T-helper 2 cell (primary cell): ENCODE measurements around the gene COL19A1.
A peak's percentile ranks its signal among the peaks of the same experiment; 100 is the strongest.
"Not testable (repeated sequence)": the region's sequence is repeated elsewhere in the genome, so short reads cannot be mapped to it uniquely, and the experiment has no call there.

ENCODE experiments used
- DNase-seq, 5 experiments: peaks; one replicate each; pipeline versions ENCODE4 v3.0.0 to v3.0.0-alpha.2; 2012 to 2022

Gene COL19A1

DNA sequence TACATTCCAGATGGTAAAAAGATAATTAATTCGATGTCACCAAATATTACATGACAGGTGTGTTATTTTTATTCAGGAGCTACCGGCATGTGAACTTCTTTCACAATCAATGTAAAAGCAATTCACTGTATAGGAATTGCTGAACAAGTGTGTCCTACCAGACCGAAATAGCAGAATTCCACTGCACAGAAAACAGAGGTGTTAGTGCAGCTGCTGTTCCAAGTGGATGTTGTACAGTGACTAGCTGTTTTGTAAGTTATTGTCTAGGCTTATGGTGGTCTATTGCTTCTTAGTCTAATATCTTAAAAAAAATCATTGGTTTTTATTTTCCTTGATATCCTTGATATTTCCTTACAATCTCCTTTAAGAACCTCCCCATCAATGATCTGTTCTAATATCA, 107.4 kb downstream of the COL19A1 start:
- DNase-seq = no peak

DNA sequence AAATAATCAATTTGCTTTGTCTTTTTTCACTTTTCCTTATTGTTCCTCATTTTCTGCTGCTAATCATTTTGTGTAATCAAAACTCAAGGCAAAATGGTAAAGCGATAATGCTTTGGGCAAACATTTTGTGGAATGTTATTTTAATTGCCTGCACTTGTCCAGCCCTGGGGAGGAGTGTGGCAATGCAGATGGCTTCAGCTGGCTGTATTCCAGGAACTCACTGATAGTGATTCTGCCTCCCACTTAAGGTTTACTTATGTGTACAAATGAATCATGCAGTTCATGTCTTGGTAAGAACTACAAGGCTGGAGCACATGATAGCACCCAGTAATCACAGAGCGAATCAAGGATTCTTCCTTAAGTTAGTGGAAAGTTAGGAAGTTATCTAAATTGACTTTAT, 107.8 kb downstream of the COL19A1 start:
- DNase-seq = no peak

DNA sequence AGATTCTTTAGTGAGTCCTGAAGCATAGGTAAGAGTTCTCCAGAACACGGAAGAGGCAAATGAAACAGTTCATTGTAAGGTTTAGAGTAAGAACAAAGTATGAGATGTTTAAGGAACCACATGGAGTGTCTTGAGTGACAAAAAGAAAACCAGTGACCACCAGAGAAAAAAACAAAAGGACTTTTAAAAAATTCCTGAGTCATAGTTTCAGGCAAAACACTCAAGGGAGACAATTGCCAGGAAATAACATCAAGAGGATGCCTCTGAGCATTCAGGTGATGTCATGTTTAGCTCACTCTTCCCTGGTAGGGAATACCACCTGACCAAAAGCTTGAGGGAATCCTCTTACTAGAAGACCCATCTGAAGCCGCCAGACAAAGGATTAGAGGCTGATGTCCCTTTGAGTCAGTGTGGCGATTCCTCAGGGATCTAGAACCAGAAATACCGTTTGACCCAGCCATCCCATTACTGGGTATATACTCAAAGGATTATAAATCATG, 110.3 kb downstream of the COL19A1 start:
- DNase-seq = no peak

DNA sequence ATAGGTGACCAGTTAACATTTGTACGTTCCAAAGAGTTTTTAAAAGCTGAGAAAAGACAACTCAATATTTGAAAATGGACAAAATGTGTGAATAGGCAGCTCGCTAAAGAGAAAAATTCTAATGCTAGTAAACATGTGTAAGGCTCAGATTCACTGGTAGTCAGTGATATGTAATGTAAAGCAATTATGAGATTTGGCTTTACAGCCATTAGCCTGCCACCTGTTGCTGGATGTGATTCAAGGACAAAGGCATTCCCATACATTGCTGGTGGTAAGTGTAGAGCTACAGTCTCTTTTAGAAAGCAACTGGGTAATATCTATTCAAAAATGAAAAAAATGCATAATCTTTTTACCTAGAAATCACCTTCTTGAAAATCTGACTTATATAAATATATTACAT, 114.3 kb downstream of the COL19A1 start:
- no peak for DNase-seq

DNA sequence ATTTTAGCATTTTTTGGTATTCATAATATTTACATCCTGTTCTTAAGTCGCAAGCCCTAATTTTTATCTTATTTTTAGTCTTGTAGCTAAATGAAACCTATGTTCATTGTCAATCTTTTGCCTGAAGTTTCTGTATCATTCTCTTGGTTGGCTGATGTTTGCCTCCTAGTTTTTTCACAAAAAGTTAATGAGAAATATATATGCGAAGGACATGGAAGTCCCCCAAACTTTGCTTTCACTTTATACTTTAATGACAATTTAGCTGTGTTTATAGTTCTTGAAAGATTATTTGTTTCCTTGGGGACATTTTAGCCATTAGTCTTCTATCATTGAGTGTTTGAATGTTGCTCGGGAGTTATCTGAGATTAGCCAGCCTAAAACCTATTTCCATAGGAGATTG, 118.2 kb downstream of the COL19A1 start:
- no peak for DNase-seq

DNA sequence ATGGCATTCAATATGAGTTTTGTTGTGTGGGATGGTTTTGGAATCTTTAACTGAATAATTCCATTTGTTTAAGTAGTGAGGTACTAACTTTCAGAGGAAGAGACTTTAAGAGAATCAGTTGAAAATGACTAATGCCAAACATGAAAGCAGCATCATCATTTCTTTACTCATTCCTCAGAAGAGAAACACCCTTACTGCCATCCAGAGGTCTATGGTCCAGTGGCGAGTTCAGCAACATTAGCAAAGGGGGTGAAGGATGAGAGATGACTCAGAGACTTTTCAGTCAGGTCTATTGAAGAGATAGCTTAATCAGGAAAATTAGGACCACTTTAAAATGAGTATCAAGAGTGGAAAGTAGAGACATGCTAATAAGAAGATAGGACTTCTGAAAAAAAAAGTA, 118.8 kb downstream of the COL19A1 start:
- DNase-seq = no peak

DNA sequence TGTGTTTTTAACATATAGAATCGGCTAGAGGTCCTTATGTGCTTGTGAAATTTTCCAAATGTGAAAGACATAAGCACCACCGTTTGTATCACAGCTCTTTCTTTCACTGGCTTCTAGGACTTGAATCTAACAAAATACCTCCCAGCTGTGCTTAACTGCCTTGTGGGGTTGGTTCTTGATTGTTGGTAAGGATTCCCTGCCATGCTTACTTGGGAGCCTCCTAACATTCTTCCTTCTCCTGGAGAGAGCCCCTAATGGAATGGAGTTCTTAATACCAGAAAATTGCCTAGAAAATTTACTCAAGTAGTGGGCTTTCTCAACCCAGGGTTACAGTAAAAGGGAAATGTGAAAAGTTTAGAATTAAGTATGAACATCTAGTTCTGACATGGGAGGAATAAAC, 121.2 kb downstream of the COL19A1 start:
- no peak for DNase-seq

DNA sequence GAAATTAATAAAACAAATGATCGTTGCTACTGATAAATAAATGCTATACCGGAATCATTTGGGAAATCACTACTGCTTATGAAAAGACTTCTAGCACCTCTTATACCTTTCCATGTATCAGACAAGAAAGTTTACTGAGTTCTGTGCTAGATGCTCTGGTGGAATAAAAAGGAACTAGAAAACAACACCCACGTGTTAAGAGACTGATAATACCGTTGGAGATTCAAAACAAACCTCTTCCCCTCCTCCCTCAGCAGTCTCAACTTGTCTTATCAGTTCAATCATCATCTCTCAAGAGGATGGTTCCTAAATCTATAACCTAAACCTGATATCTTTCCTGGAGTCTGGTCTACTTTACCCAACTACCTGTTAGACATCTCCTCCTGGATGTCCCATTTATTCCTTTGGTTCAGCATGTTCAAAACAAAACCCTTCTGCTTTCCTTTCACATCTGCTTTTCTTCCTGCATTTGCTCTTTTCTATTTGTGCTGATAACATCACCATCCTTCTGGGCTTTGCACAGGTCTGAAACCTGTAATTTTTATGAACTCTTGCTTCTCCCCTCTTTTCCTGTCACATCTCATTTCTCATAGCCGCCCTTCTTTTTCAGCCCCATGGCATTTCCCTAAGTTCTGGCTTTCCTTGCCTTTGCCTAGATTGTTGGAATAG, 122.2 kb downstream of the COL19A1 start:
- peak in 1 of 5 experiments; percentile 1 for DNase-seq

DNA sequence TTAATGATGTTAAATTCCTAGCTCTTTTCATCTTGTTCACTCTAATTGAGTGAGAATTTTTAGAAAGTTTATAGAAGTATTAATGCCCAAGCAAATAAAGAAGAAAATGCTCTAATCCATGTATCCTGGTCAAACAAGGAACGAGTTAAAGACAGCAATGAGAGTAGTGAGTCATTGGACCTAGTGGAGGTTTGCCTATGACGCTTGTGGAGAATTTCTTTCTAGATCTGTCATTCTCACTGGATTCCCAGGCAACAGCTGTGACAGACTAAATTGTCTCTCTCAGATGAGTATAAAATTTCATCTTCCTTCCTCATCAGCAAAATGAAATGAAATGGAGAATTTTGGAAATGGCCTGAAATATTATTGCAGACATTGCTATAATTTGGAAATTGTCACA, 127.9 kb downstream of the COL19A1 start:
- no peak for DNase-seq

DNA sequence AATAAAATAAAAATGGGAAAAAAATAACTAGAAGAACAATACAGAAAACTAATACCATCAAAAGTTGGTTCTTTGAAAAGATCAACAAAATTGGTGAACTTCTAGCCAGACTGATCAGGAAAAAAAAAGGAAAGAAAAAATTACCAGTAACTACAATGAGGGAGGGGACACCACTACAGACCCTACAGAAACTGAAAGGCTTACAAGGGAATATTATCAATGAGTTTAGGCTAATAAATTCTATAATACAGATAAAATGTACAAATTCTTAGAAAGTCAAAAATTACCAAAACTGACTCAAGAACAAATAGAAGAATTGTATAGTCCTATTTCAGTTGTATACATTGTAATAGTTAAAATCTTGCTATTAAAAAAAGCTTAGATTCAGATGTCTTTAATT, 141.8 kb downstream of the COL19A1 start:
- no peak for DNase-seq

DNA sequence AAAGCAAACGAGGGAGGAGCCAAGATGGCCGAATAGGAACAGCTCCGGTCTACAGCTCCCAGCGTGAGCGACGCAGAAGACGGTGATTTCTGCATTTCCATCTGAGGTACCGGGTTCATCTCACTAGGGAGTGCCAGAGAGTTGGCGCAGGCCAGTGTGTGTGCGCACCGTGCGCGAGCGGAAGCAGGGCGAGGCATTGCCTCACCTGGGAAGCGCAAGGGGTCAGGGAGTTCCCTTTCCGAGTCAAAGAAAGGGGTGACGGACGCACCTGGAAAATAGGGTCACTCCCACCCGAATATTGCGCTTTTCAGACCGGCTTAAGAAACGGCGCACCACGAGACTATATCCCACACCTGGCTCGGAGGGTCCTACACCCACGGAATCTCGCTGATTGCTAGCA, 144.0 kb downstream of the COL19A1 start:
- not testable (repeated sequence) for DNase-seq

DNA sequence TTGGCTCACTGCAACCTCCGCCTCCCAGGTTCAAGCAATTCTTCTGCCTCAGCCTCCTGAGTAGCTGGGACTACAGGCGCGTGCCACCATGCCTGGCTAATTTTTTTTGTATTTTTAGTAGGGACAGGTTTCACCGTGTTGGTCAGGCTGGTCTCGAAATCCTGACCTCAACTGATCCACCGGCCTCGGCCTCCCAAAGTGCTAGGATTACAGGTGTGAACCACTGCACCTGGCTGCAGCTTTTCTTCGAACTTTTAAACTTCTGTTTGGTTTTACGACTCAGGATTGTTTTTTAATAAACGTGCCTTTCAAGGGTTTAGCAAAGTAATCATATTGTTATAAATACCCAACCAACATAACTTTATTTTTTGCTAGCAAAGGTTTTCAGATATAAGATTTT, 156.8 kb downstream of the COL19A1 start:
- DNase-seq = not testable (repeated sequence)

DNA sequence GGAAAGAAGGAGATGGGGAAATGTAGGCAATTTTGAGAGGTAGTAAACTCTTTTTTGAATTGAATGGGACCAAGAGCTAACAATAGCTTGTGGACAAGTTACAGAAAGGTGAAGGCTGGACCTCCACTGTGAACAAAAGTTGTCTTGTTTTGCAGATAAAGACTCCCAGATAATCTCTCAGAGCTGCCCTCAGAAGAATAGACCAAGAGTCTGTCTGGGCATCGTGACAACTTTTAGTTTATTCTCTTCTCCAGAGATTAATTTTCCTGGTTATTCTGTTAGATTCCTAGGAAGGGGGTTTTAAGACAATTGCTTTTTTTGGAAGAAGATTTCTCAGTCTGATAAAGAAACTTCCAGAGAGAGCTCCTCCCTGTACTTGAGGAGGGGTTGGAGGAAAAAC, 161.9 kb downstream of the COL19A1 start:
- no peak for DNase-seq

DNA sequence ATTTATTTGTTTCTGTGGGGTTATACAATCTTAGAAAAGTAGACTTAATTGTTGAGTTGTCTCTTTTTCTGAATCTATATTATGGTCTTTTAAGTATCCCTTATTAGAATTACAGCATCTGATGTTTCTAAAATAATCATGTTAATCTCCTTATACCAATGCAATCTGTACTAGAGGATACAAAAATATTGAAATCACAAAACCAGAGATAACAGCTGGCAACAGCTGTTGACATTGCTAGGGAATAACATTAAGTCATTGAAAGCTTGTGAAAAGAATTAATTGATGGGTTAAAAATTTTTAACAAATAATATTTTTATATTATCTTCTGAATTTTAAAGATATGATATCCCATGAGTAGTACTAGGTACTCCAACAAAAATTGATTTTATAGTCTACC, 162.6 kb downstream of the COL19A1 start:
- no peak for DNase-seq

DNA sequence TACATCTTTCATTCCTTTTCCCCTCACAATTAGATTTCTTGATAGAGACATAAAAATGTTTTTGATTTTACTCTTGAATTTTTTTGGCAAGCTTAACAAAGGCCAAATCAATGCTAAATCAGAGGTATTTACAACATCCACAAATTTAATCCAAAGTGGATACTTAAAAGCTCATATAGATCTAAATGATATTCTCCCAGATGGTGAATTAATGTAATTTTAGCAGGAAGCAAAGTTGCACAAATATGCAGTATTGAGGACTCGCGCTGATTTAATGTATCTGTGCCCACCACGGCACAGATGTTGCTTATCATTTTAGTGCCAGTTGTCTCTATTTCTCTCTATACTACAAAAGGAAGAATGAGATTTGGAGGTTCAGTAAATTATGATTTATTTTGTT, 167.4 kb downstream of the COL19A1 start:
- DNase-seq = no peak

DNA sequence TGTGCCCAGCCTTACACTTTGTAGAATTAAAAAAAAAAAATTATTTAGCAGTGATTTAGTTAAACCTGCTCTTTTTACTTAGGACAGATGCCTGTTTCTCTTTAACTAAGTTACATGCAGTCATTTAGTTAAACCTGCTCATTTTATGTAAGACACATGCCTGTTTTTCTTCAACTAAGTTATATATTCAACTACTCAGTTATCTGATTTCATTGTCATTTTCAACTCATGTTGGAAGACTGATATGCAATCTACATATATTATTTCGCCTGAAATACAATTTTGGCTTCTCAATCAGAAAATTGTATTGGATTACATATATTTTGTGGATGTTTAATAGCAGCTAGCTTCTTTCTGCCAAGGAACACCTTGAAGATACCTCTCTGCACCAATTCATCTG, 171.1 kb downstream of the COL19A1 start:
- no peak for DNase-seq

DNA sequence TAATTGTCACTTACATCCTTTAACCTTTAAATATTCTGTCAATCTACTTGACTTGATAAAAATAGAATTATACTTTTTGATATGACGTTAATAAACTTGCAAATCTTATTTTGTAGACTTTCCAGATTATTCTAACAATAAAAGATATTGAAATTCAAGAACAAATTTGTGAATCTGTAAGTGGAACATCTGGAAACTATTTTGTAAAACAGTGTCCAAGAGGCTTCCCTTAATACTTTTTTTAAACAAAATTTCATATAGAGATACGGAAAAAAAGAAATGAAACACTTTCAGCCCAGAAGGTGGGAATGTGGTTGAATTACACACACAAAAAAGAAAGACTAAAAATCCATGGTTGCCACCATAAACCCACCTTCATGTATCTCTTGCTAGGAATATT, 174.4 kb downstream of the COL19A1 start:
- no peak for DNase-seq

DNA sequence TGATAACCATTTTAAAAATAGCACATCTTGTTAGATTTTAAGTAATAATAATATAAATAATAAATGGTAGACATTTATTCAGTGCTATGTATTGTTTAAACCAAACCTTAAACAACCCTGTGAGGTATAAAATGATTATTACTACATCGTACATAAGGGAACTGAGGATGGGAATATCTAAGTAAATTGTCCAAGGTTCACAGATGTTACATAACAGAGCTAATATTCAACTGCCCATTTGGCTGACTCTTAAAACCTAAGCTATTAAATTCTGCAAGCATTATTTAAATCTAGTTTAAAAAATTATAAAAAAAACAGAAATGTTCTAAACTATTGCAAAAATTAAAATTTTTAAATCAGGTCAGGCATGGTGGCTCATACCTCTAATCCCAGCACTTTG, 175.1 kb downstream of the COL19A1 start:
- DNase-seq = no peak

DNA sequence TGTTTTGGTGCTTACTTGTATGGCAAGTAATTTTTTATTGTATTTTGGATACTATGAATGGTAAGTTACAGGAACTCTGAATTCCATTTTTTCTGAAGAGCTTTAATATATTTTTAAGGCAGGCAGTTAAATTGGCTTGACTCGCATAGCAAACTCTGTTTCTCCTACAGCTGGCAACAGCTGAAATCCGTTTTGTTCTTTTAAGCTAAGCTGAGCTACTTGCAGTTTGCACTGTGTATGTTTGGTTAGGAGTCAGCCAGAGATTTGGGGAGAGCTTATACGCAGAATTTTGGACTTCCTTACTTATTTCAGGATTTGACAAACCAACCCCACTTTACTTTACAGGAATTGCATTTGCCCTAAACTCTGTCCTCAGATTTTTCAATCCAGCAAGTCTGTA, 179.1 kb downstream of the COL19A1 start:
- no peak for DNase-seq

DNA sequence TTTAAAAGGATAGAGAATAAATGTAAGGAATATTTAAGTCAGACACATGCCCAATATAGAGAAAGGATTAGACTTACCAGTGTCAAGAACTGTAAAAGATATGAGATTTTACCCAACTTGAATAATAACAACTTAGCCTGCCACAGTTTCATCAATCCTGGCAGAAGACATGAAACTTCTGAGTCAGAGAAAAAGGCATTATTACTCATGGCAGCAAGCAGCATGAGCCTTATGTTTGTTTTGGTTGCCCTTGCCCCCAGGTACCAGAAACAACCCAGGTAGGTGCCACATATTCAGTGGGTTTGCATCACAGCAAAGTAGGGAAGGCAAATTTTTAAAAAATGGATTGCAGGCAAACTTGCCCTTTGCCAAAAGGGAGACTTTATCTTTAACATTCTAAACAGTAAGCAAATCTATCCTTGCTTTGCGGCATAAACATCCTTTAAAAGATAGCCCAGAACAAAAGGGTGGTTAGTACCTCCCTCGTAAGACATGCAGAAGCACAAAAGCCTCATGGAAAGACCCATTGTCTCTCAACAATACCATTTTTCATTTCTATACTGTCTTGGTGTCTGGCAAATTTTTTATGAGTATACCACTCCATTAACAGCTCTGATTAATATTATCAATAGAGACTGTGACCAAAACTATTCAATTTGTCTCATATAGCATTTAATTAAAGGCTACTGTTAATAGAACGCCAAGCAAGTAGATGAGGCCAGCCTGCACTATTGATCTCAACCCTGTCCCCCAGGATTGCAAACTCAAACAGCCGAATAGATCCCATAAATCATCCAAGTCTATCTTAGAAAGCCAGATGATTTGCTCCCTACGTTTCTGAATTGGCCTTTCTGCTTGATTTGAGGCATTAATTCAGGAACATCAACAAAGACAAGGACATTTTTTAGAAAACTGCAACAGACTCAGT, 185.1 kb downstream of the COL19A1 start:
- DNase-seq = no peak

DNA sequence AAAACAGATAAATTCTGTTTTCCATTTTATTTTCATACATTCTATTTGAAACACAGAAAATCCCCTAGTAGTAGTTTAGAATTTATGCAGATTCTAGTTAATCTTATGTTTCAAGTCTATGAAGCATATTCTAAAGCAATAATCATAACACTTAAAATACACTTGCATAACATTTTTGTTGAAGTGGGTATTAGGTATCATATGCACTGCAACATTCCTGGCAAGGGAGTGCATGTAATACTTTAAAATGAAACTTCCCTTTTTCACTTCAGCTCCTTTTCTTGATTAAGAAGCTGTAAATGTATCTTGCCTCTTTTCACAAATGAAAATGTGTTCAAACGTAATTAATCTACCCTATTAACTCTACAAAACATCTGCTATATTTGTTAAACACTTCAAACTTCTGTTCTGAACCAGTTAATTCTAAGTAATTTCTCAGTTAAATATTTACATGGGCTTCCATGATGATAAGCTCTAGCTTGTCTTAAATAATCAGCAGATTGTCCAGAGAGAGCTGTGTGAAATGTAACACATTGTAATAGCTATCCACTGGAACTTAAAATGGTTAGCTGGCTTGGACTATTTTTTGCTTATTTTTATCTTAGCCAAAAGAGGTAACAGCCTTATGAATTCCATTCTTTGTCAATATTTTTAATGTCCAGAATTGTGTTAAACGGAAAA, 192.8 kb downstream of the COL19A1 start:
- no peak for DNase-seq

DNA sequence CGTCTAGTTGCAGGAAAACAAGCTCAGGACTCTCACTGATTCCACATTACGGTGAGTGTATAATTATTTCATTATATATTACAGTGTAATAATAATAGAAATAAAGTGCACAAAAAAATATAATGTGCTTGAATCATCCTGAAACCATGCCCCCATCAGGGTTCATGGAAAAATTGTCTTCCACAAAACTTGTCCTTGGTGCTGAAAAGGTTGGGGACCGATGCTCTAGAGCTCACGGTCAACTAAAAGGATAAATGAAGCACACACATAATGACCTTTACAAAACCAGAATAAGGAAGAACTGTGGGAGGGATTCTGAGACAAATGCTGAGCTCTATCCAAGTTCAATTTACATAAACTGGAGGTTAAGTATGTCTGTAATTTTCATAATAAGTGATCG, 194.3 kb downstream of the COL19A1 start:
- no peak for DNase-seq

DNA sequence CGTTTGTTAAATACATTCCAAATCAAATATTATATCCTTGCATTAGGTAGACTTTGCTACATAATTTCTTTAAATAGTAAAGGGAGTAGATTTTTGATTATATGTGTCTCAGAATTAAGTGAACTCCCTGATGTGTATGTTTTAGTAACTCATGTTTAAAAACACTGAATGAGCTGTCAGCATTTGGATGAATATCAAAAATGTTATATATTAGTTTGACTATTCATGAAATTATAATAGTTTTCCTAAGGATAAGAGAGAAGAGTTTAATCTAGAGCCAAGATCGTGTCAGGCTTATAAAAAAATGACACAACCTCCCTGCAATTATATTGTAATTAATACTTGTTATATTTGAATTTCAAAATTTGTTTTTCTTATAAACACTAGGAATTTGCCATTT, 195.2 kb downstream of the COL19A1 start:
- DNase-seq = no peak

DNA sequence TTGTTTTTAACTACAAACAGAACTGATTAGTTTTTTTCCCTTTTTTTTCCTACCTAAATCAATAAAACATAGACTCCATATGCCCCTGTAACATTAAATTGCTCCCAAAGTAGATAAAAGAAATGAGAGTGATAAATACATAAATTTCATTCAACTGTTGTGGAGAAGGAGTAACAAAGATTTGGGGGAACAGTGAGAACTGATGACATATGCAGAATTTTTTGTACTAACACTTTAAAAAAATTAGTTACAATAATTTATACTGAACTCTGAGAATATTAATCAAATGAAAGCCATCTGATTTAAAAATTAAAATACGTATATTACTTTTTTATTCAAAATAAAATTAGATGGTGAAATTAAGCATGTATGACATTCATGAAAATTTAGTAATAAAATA, 195.7 kb downstream of the COL19A1 start:
- DNase-seq = no peak
